Measurements from ENCODE around the gene ACAA1. TPM values are rescaled to one million over a fixed set of nuclear protein-coding genes. Genes with fewer than 3 reads are reported as not detected.

The ACAA1 gene
- total and polyA plus RNA-seq, 10 of the 15 experiments (the other 5 are each of a cell fraction or from before 2014, with no cell fraction given) = 5.7 to 85.4 (median 60.6) TPM

GRCh38 chr3:38136777-38137614 is at the start of gene ACAA1 (continued):
- TF ChIP-seq PRDM15 (CRISPR knock-in tag; IDR thresholded peaks at IDR 0.05) (no peak), IKZF2 (IDR thresholded peaks at IDR 0.05) (peak; percentile 54 to 75; a peak in 3 of 4 replicates), DPF2 (IDR thresholded peaks at IDR 0.05) (peak; percentile 76), ZNF24 (IDR thresholded peaks at IDR 0.05) (no peak), SP1 (IDR thresholded peaks at IDR 0.05; ENCODE audit: low read depth, low read length) (peak; percentile 70), FOXM1 (IDR thresholded peaks at IDR 0.05; ENCODE audit: low read depth, low read length) (no peak), SPI1 (IDR thresholded peaks at IDR 0.05; ENCODE audit: borderline replicate concordance, insufficient read depth, low read depth, low read length) (no peak), BHLHE40 (IDR thresholded peaks at IDR 0.05; ENCODE audit: borderline replicate concordance in 1 of 2, low read depth in 2 of 2, low read length in 1 of 2) (peak in 1 of 2 experiments; percentile 82; a peak in 2 of 4 replicates), STAT3 (IDR thresholded peaks at IDR 0.05; ENCODE audit: low read depth, low read length) (no peak), CREM (IDR thresholded peaks at IDR 0.05; ENCODE audit: low read depth) (no peak), ATF7 (IDR thresholded peaks at IDR 0.05; ENCODE audit: low read depth) (0 out of 2 replicates have a peak, but pooled peaks have one; percentile 8), ZNF384 (IDR thresholded peaks at IDR 0.05; ENCODE audit: borderline replicate concordance, low read depth, low read length) (no peak), PKNOX1 (IDR thresholded peaks at IDR 0.05) (peak; percentile 95), CHD2 (IDR thresholded peaks at IDR 0.05; ENCODE audit: borderline replicate concordance, low read depth, low read length) (peak; percentile 52; the same call in 1 of the 2 replicates), TAF1 (IDR thresholded peaks at IDR 0.05; ENCODE audit: borderline replicate concordance, low read depth, low read length) (peak; percentile 69; the same call in 1 of the 2 replicates), RBBP5 (conservative IDR thresholded peaks at IDR 0.05) (no peak), NFXL1 (IDR thresholded peaks at IDR 0.05; ENCODE audit: borderline replicate concordance) (no peak), YY1 (IDR thresholded peaks at IDR 0.05; ENCODE audit: low read depth, low read length) (0 out of 2 replicates have a peak, but pooled peaks have one; percentile 20), SMC3 (IDR thresholded peaks at IDR 0.05; ENCODE audit: borderline replicate concordance, low read length) (no peak)

Measured in GM12878 (cell line).